Transverse colon (tissue), 4 donors: ENCODE data around the gene DALRD3.

ENCODE experiments used
- CTCF ChIP-seq, 5 experiments: fragments of 200-600 bp in 3 of 5; fragments of 450-650 bp in 2 of 5; sonication (generic) in 3 of 5; IDR thresholded peaks; 1 replicate in 2 of 5; 2 replicates in 3 of 5; pipeline ENCODE4 v1.5.1; 2016 to 2017; ENCODE audit warnings: antibody characterized with exemption in 5 of 5, inconsistent platforms in 3 of 5, mild to moderate bottlenecking in 2 of 5, moderate library complexity in 1 of 5
- EP300 ChIP-seq: sonication (generic); formaldehyde crosslinking; IDR thresholded peaks from one replicate; pipeline ENCODE4 v1.6.1; 2017; ENCODE audit warnings: antibody characterized with exemption, low read depth
- POLR2A ChIP-seq: fragments of 450-650 bp; IDR thresholded peaks from one replicate; pipeline ENCODE4 v1.6.1; 2016; ENCODE audit warnings: antibody characterized with exemption, mild to moderate bottlenecking, moderate library complexity
- POLR2AphosphoS5 ChIP-seq, 3 donors: sonication (generic); formaldehyde crosslinking; IDR thresholded peaks; one replicate each; pipeline ENCODE4 v1.6.1; 2016; ENCODE audit warnings: antibody characterized with exemption in 3 of 3

GRCh38 chr3:49030321-49030720 is 11.9 kb upstream of the DALRD3 start:
- no peak for TF ChIP-seq CTCF (IDR thresholded peaks at IDR 0.05)
- no peak for TF ChIP-seq POLR2AphosphoS5 (IDR thresholded peaks at IDR 0.05)
- no peak for TF ChIP-seq EP300
- TF ChIP-seq POLR2A = no peak
